ENCODE measurements around the gene LCN6. TPM values are rescaled to one million over a fixed set of nuclear protein-coding genes. Genes with fewer than 3 reads are reported as not detected.

The LCN6 gene
- total and polyA plus RNA-seq, 2 of the 4 experiments (the other 2 are of a cell fraction), result not detected

DNA sequence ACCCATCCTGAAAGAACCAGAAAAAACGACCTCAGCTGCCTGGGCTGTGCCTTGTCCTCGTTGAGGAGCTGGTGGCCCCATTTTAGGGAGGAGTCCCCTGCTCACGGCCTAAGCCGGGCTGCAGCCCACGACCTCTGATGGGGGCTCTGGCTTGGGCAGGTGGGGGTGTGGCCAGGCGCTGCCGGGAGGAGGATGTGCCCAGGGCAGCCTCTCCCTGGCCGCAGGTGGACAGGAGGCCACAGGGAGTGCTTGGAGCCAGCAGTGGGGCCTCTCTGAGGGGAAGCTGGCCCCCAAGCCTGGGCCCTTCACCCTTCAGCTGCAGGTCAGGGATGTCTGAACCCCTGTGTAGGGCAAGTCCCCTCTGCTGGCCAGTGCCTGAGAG, 33.4 kb downstream of the LCN6 start:
- H2BK15ac ChIP-seq (ENCODE audit: low read depth, low read length), result no peak overlapping the region
- dilution Hi-C loops (cut with HindIII; ENCODE audit: low sequenced_read_pairs, unreplicated experiment) (no loop called here), intact Hi-C loops (cut with micrococcal nuclease) (no loop called here), in situ Hi-C loops (cut with MboI; ENCODE audit: low sequenced_read_pairs) (no loop called here)
- DNase-seq (no peak), ATAC-seq (ENCODE audit: low read depth) (no peak)
- ChIA-PET CTCF (interaction anchor here (0.6 kb wide), 1 partner anchor 133 kb away, joined by 3 read pairs; no protein-coding TSS in a partner anchor), POLR2A (ENCODE audit: unreplicated experiment) (no interaction called here)
- H3K4me3 ChIP-seq (ENCODE audit: insufficient read depth, low read depth, low read length), result no peak overlapping the region
- no peaks in the 10 kb centered on the region for H3K79me1 ChIP-seq (ENCODE audit: low read depth in 1 of 2, low read length in 2 of 2)
- H3K4me2 ChIP-seq (ENCODE audit: low read depth, low read length), result no peak overlapping the region
- H3K4me1 ChIP-seq (ENCODE audit: control insufficient read depth, insufficient read depth, low read length), result peaks cover 2% of the 10 kb centered on the region; the same call in 1 of the 2 replicates
- no peak overlapping the region for H2AK5ac ChIP-seq (ENCODE audit: low read depth, low read length)
- TF ChIP-seq, protein P1, sequence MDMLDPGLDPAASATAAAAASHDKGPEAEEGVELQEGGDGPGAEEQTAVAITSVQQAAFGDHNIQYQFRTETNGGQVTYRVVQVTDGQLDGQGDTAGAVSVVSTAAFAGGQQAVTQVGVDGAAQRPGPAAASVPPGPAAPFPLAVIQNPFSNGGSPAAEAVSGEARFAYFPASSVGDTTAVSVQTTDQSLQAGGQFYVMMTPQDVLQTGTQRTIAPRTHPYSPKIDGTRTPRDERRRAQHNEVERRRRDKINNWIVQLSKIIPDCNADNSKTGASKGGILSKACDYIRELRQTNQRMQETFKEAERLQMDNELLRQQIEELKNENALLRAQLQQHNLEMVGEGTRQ (IDR thresholded peaks at IDR 0.05; ENCODE audit: low read depth, low read length), result no peak
- TF ChIP-seq SMC3 (IDR thresholded peaks at IDR 0.05; ENCODE audit: low read depth, low read length) (no peak), NFE2L2 (IDR thresholded peaks at IDR 0.05; ENCODE audit: low read depth, low read length) (no peak), RAD21 (IDR thresholded peaks at IDR 0.05; ENCODE audit: low read length) (no peak), MAFK (IDR thresholded peaks at IDR 0.05; ENCODE audit: low read depth, low read length) (no peak), MXI1 (IDR thresholded peaks at IDR 0.05; ENCODE audit: borderline replicate concordance, low read depth, low read length) (no peak), CTCF (conservative IDR thresholded peaks at IDR 0.05; ENCODE audit: low read depth, low read length) (no peak), RCOR1 (IDR thresholded peaks at IDR 0.05; ENCODE audit: insufficient replicate concordance, low read length) (no peak), CEBPB (IDR thresholded peaks at IDR 0.05; ENCODE audit: low read depth, low read length) (no peak), BHLHE40 (IDR thresholded peaks at IDR 0.05; ENCODE audit: low read depth, low read length) (no peak), ELK1 (IDR thresholded peaks at IDR 0.05; ENCODE audit: borderline replicate concordance, low read depth, low read length) (no peak), POLR2A (IDR thresholded peaks at IDR 0.05; ENCODE audit: low read depth, low read length) (no peak)
- H4K8ac ChIP-seq (ENCODE audit: low read depth in 2 of 2, low read length in 2 of 2), result no peak overlapping the region
- no TSS peak for BruUV-seq (replicated peaks)
- H3K56ac ChIP-seq (ENCODE audit: extremely low read depth, insufficient read depth, low read length), result no peak overlapping the region
- H3K9ac ChIP-seq (ENCODE audit: low read depth, low read length), result no peak overlapping the region
- no peak overlapping the region for H4K5ac ChIP-seq (ENCODE audit: low read depth, low read length)
- H4K20me1 ChIP-seq (ENCODE audit: insufficient read depth, low read length), result peaks cover under 1% of the 10 kb centered on the region; the same call in 1 of the 2 replicates
- H3K9me3 ChIP-seq (ENCODE audit: control insufficient read depth, insufficient read depth, low read length), result no peaks in the 10 kb centered on the region
- peaks cover 15% of the 10 kb centered on the region for H3K27me3 ChIP-seq (ENCODE audit: control insufficient read depth, insufficient read depth, low read length)
- H2BK20ac ChIP-seq (ENCODE audit: low read depth, low read length), result no peak overlapping the region
- H3K9me1 ChIP-seq (ENCODE audit: insufficient read depth, low read length), result no peaks in the 10 kb centered on the region
- no peak overlapping the region for H3K4ac ChIP-seq (ENCODE audit: low read depth, low read length)
- H4K91ac ChIP-seq (ENCODE audit: insufficient read depth, low read depth, low read length), result no peak overlapping the region
- no peak overlapping the region for H3K27ac ChIP-seq (ENCODE audit: insufficient read depth, low read length)
- no peak overlapping the region for H2BK120ac ChIP-seq (ENCODE audit: low read depth, low read length)
- no peak overlapping the region for H3K23ac ChIP-seq (ENCODE audit: low read depth, low read length)
- H2AK9ac ChIP-seq (replicated peaks; ENCODE audit: low read depth, low read length, poor library complexity), result no peak overlapping the region
- 100% methylated on average over 2 of the region's 8 CpGs; no CpG with 5 or more reads in 1 of the 2 experiments for WGBS, 2 experiments (ENCODE audit: extremely low coverage in 2 of 2, insufficient read length in 1 of 2)
- H2BK5ac ChIP-seq (ENCODE audit: low read depth, low read length, poor library complexity, severe bottlenecking), result no peak overlapping the region
- H3K14ac ChIP-seq (replicated peaks; ENCODE audit: low read depth, low read length), result no peak overlapping the region
- H3K18ac ChIP-seq (ENCODE audit: low read depth, low read length), result no peak overlapping the region
- no peaks in the 10 kb centered on the region for H3K36me3 ChIP-seq (ENCODE audit: control insufficient read depth, insufficient read depth, low read length)
- H2AFZ ChIP-seq (replicated peaks; ENCODE audit: low read length, poor library complexity), result no peak overlapping the region

Measured in IMR-90 (cell line).